ENCODE results near the gene DVL2.

DNA sequence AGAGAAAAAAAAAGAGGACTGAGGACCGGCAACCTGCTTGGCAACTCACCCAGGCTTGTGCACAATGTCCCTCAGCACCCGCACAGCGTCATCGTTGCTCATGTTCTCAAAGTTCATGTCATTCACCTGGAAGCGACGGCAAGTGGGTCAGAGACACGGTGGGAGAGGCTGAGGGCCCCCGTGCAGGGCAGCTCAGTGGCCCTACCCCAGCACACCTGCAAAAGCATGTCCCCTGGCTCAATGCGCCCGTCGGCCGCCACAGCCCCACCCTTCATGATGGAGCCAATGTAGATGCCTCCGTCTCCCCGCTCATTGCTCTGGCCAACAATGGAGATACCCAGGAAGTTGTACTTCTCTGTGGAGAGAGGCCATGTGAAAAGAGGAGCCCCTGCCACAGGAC, 5.4 kb downstream of the DVL2 start:
- TF ChIP-seq POLR2A (IDR thresholded peaks at IDR 0.05) = no peak
- TF ChIP-seq, protein P1, sequence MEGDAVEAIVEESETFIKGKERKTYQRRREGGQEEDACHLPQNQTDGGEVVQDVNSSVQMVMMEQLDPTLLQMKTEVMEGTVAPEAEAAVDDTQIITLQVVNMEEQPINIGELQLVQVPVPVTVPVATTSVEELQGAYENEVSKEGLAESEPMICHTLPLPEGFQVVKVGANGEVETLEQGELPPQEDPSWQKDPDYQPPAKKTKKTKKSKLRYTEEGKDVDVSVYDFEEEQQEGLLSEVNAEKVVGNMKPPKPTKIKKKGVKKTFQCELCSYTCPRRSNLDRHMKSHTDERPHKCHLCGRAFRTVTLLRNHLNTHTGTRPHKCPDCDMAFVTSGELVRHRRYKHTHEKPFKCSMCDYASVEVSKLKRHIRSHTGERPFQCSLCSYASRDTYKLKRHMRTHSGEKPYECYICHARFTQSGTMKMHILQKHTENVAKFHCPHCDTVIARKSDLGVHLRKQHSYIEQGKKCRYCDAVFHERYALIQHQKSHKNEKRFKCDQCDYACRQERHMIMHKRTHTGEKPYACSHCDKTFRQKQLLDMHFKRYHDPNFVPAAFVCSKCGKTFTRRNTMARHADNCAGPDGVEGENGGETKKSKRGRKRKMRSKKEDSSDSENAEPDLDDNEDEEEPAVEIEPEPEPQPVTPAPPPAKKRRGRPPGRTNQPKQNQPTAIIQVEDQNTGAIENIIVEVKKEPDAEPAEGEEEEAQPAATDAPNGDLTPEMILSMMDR (IDR thresholded peaks at IDR 0.05) = no peak

Measured in lower leg skin (tissue), 3 donors.